HUDEP-2 (cell line): ENCODE data around the gene PRRG4.
"Not testable (repeated sequence)": the region's sequence is repeated elsewhere in the genome, so short reads cannot be mapped to it uniquely, and the experiment has no call there.

ENCODE experiments used
- DNase-seq, 76 experiments: peaks; one replicate each; lab custom pipeline; 2025; ENCODE audit not compliant: unreplicated experiment in 76 of 76; lab: John Stamatoyannopoulos, UW

PRRG4 gene

DNA sequence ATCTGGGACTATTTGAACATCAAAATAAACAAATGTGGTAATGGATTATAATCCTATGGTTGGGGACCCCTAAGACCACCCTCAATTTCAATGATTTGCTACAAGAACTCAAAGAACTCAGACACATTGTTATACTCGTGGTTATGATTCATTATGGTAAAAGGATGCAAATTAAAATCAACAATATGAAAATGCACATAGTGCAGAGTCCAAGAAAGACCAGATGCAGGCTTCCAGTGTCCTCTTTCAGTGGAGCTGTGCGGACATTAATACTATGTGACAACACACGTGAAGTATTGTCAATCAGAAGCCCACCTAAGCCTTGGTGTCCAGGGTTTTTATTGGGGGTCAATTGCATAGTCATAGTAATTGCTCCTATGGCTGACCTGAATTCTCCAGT is 53.7 kb downstream of the PRRG4 start:
- no peak for DNase-seq

DNA sequence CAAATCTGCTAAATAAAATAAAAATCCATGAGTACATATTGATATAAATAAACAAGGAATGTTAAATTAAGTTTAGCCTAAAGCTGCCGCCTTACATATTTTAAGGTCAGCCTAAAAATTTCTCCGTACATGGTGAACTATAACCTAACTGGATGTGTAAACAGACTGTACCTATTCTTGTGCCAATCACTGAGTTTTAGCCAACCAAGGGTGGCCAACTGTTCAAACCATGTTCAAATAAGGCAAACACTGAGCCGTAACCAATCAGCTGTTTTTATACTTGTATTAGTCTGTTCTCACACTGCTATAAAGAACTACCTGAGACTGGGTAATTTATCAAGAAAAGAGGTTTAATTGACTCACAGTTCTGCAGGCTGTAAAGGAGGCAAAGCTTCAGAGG is 54.3 kb downstream of the PRRG4 start:
- no peak for DNase-seq

DNA sequence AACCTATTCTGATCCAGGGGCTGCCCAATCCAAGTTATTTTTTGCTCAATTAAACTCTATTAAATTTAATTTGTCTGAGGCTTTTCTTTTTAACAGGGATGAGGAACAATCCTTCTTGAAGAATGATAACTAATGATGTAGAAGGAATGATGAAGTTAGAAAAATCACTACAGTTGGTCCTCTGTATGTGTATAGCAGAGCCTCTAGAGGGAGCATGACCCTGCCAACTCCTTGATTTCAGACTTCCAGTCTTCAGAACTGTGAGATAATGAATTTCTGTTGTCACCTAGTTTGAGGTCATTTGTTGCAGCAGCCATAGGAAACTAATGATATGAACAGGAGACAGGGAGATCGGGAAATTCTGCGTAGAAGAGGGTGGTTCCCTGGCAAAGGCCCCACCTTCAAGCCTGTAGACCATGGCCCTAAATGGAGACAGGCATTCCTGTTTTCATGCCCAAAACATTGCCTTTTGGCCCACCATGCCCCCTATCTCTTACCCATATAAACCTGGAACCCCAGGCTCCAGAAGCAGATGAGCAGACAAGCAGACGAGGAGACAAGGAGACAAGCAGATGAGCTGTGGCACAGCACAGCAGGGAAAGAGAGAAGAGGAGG is 55.1 kb downstream of the PRRG4 start:
- DNase-seq, result peak in 7 of 76 experiments; percentile 2 to 17 (median 5)

DNA sequence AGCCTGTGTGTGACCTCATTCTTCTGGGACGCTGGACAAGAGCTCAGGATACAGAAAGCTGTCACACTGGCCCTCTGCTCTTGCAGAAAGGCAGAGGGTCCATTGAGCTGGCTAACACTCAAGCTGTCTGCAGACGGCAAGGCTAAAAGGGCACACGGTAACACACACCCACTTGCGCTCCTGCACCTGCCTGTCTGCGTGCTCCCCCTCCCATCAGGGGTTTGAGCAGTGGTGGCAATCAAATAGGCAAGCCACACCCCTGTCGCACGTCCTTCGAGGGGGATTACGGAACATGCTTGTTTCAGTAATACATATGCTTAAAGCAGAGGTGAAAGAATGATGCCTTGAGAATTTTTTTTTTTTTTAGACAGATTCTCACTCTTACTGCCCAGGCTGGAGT is 55.8 kb downstream of the PRRG4 start:
- DNase-seq, result no peak

GRCh38 chr11:32886180-32886579 is 56.5 kb downstream of the PRRG4 start:
- DNase-seq, result no peak

- not testable (repeated sequence) for DNase-seq
These were observed 58.1 kb downstream of the PRRG4 start for GRCh38 chr11:32887707-32888383.

GRCh38 chr11:32888384-32888710 is 58.6 kb downstream of the PRRG4 start:
- not testable (repeated sequence) for DNase-seq

- DNase-seq, result no peak
These were observed 59.1 kb downstream of the PRRG4 start for GRCh38 chr11:32888805-32889204.

DNA sequence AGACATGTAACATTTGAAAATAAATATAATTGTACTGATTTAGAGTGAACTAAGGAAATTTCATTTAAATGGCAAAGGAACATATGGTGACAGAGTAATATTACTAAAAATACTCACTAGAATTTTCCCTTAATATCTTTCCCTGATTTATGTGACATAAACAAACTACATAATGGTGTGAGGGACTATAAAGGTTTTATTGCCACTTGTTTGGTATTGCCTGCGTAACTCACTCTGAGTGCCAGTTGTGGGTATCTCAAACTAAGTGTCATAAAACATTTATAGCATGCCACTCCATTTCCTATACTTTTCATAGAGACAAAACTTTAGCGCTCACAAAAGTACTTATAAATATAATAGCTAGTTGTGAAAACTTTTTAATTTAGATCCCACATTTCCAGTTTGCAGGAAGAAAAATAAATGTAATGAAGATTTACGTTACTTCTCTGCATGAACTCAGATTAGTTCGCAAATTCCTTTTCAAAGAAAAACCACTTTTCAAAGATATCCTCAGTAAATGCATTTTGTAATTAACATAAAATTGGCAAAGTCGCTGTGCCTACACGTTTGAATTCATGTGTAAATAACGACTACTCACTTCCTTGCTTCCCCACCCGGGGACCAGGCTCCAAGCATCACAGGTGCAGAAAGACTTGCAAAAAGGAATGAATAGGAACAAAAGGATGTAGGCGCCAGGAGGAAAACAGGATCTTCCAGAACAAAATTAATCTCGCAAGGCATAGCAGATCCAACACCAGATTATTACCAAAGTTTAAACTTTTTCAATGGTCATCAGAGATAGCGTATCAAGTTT is 61.3 kb downstream of the PRRG4 start:
- no peak for DNase-seq

DNA sequence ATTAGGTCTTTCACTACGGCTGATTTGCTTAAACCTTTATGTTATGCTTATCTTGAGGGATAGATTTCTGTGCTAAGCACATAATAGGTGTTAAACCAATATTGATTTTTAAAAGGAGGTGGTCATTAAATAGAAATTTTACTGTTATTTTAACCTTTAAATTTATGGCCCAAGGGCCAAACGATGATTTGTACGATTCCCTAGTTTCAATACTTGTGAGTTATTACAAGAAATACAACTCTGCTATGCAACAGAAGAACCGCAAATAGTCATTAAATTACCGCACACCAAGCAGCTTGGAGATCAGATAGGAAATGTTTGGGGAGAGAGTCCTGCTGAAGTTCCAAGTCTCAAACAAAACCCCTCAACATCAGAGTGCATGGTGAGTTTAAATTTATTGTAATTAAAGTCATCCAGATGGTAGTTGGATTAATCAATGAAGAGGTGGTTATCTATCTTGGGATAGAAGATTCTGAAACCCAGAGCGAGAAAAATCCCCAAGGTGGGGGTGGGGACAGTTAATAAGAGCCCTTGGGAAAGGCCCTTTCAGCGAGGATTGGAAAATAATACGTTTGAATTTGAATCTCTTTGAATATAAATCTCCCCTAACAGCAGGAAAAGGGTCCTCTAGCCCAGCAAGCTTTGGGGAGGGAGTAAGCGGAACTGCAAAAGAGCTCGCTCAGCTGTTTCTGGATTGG is 62.1 kb downstream of the PRRG4 start:
- DNase-seq, result peak in 5 of 76 experiments; percentile 11 to 40 (median 34)

GRCh38 chr11:32892355-32893092 is 62.8 kb downstream of the PRRG4 start, which contains the start of gene QSER1:
QSER1 (plus strand) TSS chr11:32892811; CDS start chr11:32893126, 315 bp downstream.
- DNase-seq, result peak in 62 of 76 experiments; percentile 10 to 80 (median 57)

- DNase-seq, result peak in 2 of 76 experiments; percentile 13 to 30
These were observed 63.3 kb downstream of the PRRG4 start for GRCh38 chr11:32893093-32893342.

DNA sequence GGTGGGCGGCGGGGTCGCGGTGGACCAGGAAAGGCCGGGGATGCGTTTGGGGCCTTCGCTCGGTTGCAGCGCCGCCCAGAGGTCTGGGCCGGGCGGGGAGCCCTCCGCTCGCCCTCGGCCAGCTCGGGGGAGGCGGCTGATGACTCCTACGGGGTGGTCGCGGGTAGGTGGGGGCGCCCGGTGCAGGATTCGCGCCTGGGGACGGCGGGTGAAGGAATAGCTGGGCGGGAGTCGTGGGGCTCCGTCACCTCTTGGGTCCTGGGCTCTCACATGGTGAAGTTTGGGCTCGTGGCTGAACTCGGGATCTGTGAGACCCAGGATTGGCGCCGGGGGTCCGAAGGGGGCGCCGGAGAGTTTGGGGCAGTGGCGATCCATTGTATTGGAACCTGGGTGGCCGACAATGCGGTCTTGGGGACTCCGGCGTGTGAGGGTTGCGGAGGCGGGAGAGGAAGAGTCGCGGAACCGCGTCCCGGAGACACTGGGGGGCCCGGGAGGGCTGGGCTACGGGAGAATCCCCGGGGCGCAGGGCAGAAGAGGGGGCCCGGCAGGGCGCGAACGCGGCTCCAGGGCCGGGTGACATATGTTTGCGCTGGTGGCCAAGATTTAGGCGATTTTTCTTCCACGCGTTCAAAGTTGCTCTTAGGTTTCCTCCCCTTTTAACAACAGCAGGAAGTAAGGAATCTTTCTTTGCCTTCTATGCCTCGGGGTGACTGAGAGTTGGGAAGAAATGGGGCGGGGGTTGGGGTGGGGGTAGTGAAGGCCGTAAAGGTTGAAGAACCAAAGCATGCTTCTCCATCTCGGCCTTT is 63.8 kb downstream of the PRRG4 start:
- peak in 35 of 76 experiments; percentile 3 to 44 (median 28) for DNase-seq

DNA sequence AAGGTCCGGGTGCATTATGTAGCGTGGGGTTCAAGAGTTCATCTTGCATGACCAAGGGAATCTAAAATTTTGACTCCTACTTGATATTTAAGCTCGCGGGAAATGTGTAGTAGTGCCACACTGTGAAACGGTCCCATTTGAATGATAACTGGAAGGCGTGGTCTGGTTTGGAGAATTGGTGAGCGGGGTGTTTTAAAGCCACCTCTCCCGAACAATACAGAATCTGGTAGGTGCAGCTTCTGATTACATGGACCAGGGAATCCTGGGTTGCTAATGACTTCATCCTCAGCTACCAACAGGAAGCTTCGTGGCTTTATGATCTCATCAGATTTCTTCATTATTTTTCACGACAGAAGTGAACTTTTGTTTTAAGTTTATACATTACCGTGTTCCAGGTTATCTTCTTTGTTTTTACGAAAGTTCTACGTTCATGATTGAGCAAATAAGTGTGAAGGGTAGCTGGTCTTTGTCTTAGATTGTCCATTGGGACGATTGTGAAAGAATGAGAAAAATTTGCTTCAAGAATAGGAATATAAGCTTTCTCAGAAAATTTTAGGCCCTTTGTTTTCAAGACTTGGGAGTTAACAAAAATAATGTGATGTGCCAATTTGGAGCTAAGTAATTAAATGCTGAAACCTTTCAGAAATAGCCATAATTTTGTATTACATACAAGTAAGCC is 64.6 kb downstream of the PRRG4 start:
- peak in 43 of 76 experiments; percentile 4 to 66 (median 33) for DNase-seq

GRCh38 chr11:32894921-32895320 is 65.2 kb downstream of the PRRG4 start:
- DNase-seq, result no peak

GRCh38 chr11:32895471-32895870 is 65.7 kb downstream of the PRRG4 start:
- DNase-seq, result no peak

- no peak for DNase-seq
These were observed 67.4 kb downstream of the PRRG4 start for GRCh38 chr11:32897103-32897502.

- no peak for DNase-seq
These were observed 69.7 kb downstream of the PRRG4 start for GRCh38 chr11:32899438-32899837.

DNA sequence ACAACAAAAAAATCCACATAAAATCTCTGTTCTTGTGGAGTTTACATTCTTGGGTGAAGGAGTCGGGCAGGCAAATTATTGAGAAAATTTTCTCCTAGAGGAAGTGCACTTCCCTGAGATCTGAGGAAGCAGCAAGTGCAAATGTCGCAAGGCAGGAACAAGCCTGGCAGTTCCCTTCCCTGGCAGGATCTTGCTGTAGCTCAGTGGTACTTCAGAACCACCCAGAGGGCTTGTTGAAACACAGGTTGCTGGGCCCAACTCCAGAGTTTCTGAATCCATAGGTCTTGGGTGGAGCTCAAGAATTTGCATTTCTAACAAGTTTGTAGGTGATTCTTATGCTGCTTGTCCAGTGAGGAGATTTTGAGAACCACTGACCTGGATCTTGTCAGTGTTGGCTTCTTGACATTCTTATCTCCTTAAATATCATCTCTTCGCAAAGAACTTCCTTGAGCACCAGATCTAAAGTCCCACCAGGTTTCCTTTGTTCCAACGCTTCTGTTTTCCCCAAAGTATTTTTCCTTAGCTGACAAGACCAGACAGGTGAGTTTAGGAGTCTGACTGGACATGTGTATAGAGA is 72.5 kb downstream of the PRRG4 start:
- DNase-seq, result no peak
